GM12801 (cell line): ENCODE results near the gene SRF.

ENCODE experiments used
- TF ChIP-seq, protein P1 (sequence below): IDR thresholded peaks from one replicate; pipeline ENCODE4 v1.5.1; 2011; ENCODE audit warnings: control low read depth; ENCODE audit not compliant: insufficient read length; ENCODE audit errors: extremely low read depth

SRF gene

DNA sequence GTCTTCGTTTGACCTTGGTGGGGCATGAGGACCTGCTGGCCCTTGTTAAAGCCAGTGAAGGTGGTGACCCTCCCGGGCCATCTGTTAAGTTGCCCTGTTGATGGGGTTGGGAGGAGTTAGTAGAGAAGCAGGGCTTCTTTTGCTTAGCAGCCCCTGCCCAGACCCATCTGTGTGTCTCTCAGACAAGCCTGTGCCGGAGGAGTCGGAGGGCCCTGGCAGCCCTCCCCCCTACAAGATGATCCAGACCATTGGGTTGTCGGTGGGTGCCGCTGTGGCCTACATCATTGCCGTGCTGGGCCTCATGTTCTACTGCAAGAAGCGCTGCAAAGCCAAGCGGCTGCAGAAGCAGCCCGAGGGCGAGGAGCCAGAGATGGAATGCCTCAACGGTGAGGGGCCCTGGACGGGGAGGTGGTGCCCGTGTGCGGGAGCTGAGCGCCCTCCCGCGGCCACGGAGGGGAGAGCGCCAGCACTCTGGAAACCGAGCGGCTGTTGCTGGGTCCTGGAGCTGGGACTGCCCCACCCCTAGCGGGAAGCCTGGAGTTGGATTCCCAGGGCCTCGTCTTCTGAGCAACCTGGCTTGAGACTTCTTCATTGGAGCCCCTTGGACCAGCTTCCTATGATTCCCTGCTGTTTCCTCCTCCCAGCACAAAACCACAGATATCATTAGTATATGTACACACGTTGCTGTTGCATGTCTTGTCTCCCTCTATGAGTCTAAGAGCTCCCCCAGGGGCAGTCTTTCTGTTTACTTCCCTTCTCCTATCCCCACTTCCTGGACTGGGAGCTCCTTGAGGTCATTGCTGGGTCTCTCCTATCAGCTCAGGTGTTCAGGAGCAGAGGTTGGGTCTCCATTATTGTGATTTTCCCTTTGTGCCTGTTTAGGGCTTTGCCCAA is 27.6 kb upstream of the SRF start:
- TF ChIP-seq, protein P1, sequence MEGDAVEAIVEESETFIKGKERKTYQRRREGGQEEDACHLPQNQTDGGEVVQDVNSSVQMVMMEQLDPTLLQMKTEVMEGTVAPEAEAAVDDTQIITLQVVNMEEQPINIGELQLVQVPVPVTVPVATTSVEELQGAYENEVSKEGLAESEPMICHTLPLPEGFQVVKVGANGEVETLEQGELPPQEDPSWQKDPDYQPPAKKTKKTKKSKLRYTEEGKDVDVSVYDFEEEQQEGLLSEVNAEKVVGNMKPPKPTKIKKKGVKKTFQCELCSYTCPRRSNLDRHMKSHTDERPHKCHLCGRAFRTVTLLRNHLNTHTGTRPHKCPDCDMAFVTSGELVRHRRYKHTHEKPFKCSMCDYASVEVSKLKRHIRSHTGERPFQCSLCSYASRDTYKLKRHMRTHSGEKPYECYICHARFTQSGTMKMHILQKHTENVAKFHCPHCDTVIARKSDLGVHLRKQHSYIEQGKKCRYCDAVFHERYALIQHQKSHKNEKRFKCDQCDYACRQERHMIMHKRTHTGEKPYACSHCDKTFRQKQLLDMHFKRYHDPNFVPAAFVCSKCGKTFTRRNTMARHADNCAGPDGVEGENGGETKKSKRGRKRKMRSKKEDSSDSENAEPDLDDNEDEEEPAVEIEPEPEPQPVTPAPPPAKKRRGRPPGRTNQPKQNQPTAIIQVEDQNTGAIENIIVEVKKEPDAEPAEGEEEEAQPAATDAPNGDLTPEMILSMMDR = peak; percentile 22

DNA sequence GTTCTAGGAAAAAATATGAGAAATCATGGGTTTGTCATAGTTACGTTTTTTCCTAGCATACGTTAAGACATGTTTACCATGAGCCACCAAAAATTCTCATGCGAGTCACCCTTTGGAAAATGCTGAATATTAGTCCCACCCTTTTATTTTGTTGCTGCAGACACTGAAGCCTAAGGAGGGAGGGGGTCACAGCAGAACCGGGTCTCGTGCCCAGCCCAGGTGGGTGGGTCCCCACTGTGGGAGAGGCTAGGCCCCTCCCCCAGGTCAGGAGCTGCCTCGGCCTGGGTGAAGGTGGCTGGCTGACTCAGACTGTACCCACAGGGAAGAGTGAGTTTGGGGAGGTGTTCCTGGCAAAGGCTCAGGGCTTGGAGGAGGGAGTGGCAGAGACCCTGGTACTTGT is 26.2 kb upstream of the SRF start:
- TF ChIP-seq, protein P1 = no peak

DNA sequence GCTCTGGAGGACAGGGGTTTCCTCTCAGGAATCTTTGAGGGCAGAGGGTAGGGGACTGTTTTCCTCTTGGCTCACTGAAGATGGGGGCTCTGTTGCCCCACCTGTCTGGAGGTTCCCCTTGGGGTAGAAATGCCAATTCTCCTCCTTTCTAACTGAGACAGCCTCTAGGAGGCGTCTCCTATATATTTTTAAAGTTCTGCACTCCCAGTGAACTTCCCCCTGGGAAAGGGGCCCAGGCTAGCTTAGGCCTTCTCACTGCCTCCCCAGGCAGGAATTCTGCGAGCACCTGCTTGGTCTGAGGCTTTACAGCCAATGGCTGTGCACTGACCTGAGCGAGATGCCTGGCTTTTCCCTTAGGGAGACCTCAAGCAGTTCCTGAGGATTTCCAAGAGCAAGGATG is 24.8 kb upstream of the SRF start:
- TF ChIP-seq, protein P1 = no peak

DNA sequence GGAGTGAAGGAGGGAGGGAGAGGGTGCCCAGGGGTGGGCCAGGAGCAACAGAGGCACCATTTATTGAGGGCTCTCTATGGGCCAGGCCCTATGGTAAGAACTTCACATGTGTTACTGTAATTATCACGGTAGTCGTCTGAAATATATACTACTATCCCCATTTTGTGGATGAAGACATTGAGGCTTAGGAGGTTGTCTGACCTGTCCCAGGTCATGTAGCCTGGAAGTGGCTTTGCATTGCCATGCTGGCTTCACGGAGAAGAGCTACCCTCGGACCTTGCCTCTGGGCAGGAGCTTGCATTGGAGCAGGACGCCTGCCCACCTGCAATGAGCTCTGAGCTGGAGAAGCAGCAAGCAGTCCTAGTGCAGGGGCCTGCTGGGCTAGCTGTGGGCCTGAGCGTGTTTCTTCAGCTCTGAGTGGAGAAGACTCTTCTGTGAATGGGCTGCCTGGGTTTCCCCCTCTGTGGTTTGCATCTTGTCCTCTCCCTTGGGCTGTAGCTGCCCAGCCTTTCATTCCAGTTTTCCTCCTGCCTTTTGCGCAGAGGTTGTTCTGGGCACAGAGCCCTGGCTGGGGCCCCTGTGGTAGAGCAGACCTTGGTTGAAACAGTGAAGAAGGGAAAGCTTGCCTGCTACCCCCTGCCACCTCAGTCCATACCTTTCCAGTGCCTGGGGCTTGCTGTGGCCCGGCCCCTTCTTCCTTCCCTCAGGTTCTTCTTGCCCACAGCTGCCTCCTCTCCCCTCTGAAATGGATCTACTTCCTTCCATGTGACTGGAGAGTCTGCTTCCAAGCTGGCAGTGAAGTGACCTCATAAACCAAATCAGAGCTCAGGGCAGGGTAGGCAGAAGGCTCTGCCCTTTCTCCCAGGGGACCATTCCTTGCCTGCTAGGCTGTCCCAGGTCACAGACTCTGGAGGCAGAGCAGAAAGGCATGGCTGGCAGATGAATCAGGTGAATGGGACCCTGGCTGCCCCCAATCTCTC is 24.1 kb upstream of the SRF start:
- TF ChIP-seq, protein P1 = no peak

DNA sequence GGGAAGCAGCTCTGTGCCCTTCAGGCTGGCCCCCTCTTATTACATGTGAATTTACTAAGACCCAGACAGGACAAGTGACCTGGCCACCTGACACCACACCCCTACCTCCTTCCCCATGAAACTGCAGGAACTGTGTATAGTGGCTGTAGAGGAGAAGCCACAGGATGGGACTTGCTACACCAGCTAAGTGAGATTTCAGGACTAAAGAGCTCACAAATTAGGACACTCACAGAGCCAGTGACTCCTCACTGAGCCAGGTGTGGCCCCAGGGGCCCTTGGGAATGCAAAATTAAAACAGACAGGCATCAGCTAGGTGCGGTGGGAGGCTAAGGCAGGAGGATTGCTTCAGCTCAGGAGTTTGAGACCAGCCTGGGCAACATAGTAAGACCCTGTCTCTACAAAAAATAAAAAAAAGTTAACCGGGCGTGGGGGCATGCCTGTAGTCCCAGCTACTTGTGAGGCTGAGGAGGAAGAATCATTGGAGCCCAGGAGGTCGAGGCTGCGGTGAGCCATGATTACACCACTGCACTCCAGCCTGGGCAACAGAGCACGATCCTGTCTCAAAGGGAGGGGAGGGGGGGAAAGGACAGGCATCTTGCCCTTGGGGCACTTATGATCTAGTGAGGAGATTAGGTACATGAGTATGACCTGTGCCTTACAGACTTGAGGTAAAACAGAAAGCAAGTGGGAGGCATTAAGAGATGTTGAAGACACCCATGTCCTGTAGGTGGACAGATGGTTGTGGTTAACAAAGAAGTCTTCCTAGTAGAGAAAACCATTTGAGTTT is 23.2 kb upstream of the SRF start:
- TF ChIP-seq, protein P1 = no peak

DNA sequence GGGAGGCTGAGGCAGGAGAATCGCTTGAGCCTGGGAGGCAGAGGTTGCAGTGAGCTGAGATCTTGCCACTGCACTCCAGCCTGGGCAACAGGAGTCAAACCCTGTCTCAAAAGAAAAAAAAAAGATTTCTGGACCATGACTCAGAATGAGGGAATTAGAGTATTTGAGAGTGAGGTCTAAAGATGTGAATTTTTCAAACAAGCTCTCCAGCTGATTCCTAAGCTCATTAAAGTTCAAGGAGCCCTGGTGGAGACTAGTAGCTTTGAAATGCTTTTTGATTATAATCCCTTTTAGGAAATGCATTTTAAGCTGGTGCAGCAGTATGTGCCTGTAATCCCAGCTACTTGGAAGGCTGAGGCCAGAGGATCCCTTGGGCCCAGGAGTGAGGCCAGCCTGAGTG is 21.8 kb upstream of the SRF start:
- TF ChIP-seq, protein P1 = no peak
